Esophagus muscularis mucosa (tissue), 3 donors: ENCODE measurements around the gene SHISA8.

Experiments used
- POLR2A ChIP-seq: fragments of 450-650 bp; IDR thresholded peaks from one replicate; pipeline ENCODE4 v1.6.1; 2017; ENCODE audit warnings: antibody characterized with exemption, moderate library complexity, mild to moderate bottlenecking, low read depth
- TF ChIP-seq, protein P1 (sequence below), 3 experiments: fragments of 200-600 bp in 2 of 3; fragments of 450-650 bp in 1 of 3; sonication (generic) in 2 of 3; IDR thresholded peaks; one replicate each; pipeline ENCODE4 v1.5.1; 2017 to 2019; ENCODE audit warnings: antibody characterized with exemption in 3 of 3, mild to moderate bottlenecking in 2 of 3, moderate library complexity in 1 of 3

DNA sequence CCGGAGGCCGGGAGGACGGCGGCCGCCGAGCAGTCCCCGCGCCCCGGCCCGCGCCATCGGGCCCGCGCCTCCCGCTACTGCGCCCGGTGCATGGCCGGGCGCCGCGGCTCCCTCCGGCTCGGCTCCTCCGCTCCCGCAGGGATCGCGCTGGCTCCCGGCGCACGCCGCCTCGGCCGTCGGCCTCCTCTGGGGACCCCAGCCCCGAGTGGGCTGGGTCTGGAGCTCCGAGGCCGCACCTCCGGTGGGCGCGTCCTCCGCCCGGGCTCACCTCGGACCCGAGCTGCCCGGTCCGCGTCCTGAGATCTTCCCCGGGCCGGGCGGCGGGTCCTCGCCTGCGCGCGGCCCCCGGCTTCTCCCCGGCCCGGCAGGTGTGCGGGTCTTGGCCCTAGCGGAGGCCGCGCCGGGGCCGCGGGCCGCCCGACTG, 251 bp downstream of the SHISA8 start:
- TF ChIP-seq, protein P1, sequence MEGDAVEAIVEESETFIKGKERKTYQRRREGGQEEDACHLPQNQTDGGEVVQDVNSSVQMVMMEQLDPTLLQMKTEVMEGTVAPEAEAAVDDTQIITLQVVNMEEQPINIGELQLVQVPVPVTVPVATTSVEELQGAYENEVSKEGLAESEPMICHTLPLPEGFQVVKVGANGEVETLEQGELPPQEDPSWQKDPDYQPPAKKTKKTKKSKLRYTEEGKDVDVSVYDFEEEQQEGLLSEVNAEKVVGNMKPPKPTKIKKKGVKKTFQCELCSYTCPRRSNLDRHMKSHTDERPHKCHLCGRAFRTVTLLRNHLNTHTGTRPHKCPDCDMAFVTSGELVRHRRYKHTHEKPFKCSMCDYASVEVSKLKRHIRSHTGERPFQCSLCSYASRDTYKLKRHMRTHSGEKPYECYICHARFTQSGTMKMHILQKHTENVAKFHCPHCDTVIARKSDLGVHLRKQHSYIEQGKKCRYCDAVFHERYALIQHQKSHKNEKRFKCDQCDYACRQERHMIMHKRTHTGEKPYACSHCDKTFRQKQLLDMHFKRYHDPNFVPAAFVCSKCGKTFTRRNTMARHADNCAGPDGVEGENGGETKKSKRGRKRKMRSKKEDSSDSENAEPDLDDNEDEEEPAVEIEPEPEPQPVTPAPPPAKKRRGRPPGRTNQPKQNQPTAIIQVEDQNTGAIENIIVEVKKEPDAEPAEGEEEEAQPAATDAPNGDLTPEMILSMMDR (IDR thresholded peaks at IDR 0.05), result no peak
- TF ChIP-seq POLR2A, result no peak
